GM12874 (cell line): ENCODE measurements around the gene CBY2.

ENCODE experiments used
- TF ChIP-seq, protein P1 (sequence below): IDR thresholded peaks from 2 replicates; pipeline ENCODE4 v1.5.1; 2011; ENCODE audit warnings: low read depth, mild to moderate bottlenecking, control low read depth, low read length, moderate library complexity; ENCODE audit not compliant: insufficient read depth

Gene CBY2

DNA sequence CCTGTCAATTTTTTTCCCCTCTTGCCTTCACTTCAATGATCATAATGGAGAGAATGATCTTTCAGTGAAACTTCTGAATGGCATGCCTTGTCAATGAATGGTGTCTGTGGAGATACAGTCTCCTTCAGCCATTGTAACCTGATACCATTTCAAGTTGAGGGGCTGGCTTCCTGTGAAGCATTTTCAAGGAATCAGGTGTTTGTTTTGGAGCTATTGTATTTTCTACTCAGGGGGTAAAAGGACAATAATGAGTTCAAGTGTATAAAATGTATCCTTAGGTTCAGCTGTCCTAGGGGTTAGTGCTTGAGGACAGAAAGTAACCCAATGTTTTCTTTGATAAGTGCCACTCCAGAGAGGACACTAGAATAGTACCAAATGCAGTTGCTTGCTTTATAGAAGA, 23.8 kb upstream of the CBY2 start:
- TF ChIP-seq, protein P1, sequence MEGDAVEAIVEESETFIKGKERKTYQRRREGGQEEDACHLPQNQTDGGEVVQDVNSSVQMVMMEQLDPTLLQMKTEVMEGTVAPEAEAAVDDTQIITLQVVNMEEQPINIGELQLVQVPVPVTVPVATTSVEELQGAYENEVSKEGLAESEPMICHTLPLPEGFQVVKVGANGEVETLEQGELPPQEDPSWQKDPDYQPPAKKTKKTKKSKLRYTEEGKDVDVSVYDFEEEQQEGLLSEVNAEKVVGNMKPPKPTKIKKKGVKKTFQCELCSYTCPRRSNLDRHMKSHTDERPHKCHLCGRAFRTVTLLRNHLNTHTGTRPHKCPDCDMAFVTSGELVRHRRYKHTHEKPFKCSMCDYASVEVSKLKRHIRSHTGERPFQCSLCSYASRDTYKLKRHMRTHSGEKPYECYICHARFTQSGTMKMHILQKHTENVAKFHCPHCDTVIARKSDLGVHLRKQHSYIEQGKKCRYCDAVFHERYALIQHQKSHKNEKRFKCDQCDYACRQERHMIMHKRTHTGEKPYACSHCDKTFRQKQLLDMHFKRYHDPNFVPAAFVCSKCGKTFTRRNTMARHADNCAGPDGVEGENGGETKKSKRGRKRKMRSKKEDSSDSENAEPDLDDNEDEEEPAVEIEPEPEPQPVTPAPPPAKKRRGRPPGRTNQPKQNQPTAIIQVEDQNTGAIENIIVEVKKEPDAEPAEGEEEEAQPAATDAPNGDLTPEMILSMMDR: no peak

DNA sequence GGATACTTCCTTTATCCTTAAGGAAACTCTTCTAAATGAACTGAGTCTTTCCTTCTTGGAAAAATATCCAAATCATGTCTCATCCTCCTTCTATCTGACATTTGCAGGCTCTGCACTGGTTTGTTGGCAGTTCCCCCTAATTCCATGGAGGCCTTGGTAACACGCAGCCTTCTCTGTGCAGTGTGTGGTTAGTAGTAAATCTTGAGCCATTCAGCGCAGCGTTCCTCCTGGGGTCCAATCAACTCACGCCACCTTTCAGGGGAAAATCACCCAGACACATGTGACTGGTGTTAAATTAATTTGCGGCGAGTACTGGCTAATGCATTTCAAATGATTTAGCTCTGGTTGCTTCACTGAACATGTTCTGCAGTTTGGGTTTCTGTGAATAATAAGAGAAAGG, 21.0 kb upstream of the CBY2 start:
- TF ChIP-seq, protein P1: no peak

- TF ChIP-seq, protein P1: no peak
Measured at GRCh38 chr13:45682494-45683008, 19.6 kb upstream of the CBY2 start.

DNA sequence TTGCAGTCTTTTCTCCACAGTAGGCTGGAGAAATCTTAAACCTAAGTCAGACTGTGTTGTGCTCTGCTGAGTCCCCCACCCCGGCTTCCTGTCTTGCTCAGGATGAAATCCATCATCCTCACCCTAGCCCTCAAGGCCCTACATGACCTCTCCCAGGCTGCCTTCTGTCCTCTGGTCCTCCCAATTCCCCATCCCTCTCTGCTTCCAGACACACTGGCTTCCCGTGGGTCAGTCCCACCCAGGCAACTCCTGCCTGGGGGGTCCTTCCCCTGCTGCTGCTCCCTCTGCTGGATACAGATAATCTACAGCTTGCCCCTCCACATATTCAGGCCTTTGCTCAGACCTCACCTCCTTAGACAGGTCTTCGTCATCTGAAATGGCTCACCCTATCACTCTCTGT, 18.4 kb upstream of the CBY2 start:
- TF ChIP-seq, protein P1: peak; percentile 17; the same call in 1 of the 2 replicates

DNA sequence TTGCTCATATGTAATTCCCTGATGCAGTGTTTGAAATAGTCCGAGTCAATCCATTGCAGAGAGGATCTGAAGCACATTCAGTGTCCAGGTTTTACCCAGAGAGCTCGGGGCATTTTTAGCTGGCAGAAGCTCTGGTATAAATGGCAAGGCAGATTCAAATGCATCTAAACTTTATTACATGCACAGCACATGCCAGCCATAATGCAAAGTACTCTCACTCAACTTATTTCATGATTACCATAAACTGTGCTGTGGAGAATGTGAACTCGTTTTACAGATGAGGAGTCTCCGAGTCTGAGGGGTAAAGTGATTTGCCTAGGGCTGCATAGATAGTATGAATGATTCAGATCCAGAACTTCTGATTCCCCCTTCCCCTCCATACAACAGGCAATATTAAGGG, 13.5 kb upstream of the CBY2 start:
- TF ChIP-seq, protein P1: no peak

DNA sequence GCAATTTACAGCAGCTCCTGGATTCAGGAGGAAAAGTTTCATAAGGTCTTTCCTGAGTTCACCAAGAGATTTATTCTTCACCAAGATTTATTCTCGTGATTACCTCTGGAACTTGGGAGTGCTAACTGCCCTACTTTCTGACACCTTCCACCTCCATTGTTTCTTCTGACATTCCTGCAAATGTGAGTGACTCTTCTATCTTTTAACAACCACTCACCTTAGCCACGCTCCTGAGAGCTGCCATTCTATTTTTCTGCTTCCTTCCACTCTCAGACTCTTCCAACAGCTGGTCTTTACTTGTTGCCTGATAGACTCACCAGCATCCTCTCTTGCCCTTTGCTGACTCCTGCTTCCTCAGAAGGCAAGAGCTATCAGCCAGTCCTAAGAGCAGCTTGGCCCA, 11.5 kb upstream of the CBY2 start:
- TF ChIP-seq, protein P1: no peak

- TF ChIP-seq, protein P1: no peak
Measured at GRCh38 chr13:45691251-45691650, 10.9 kb upstream of the CBY2 start.
